CD4-positive, alpha-beta T cell treated with Interleukin-4 for 1 hour (primary cell): ENCODE data around the gene GNB1.

ENCODE experiments used
- DNase-seq, 2 donors: peaks; one replicate each; pipeline ENCODE4 v3.0.0-alpha.2; 2020 to 2022

Gene GNB1

GRCh38 chr1:1779691-1780597, 110.9 kb downstream of the GNB1 start:
- DNase-seq: peak; percentile 75 to 78

- no peak for DNase-seq
Observed at GRCh38 chr1:1779320-1779675, 111.6 kb downstream of the GNB1 start.

GRCh38 chr1:1778663-1779319, 112.1 kb downstream of the GNB1 start:
- peak; percentile 85 to 93 for DNase-seq

GRCh38 chr1:1777950-1778662, 112.8 kb downstream of the GNB1 start, which contains the start of gene NADK:
Gene NADK, minus strand, starts transcription at chr1:1778470. Its CDS starts 13,064 bp downstream, at chr1:1765406.
- DNase-seq: peak; percentile 68 to 77

- no peak for DNase-seq
Observed at GRCh38 chr1:1777583-1777899, 113.3 kb downstream of the GNB1 start.

GRCh38 chr1:1776672-1777582, 114.0 kb downstream of the GNB1 start:
- DNase-seq: peak in 1 of 2 donors; percentile 4

GRCh38 chr1:1775327-1776226, 115.3 kb downstream of the GNB1 start:
- no peak for DNase-seq

GRCh38 chr1:1773874-1774273, 117.0 kb downstream of the GNB1 start:
- DNase-seq: no peak

- no peak for DNase-seq
Observed at GRCh38 chr1:1771096-1771495, 119.8 kb downstream of the GNB1 start.

GRCh38 chr1:1770102-1770501, 120.8 kb downstream of the GNB1 start:
- no peak for DNase-seq

- no peak for DNase-seq
Observed at GRCh38 chr1:1768249-1768992, 122.5 kb downstream of the GNB1 start.

GRCh38 chr1:1764876-1765470, 125.9 kb downstream of the GNB1 start:
- no peak for DNase-seq

- peak; percentile 24 to 70 for DNase-seq
Observed at GRCh38 chr1:1763657-1764621, 126.9 kb downstream of the GNB1 start.

GRCh38 chr1:1761504-1762376, 129.1 kb downstream of the GNB1 start:
- DNase-seq: no peak

- DNase-seq: no peak
Observed at GRCh38 chr1:1760715-1761114, 130.2 kb downstream of the GNB1 start.

GRCh38 chr1:1760345-1760650, 130.6 kb downstream of the GNB1 start:
- no peak for DNase-seq

- no peak for DNase-seq
Observed at GRCh38 chr1:1759456-1760344, 131.2 kb downstream of the GNB1 start.
